Uterus (tissue), 2 donors: Measurements from ENCODE around the gene KRT71.

Source experiments
- POLR2A ChIP-seq, 2 donors: fragments of 450-650 bp; IDR thresholded peaks; one replicate each; pipeline ENCODE4 v1.6.1; 2016; ENCODE audit warnings: antibody characterized with exemption in 2 of 2, mild to moderate bottlenecking in 1 of 2, moderate library complexity in 1 of 2
- TF ChIP-seq, protein P1 (sequence below), 4 experiments: fragments of 200-600 bp in 2 of 4; fragments of 450-650 bp in 2 of 4; sonication (generic) in 2 of 4; IDR thresholded peaks; one replicate each; pipeline ENCODE4 v1.5.1; 2016 to 2019; ENCODE audit warnings: antibody characterized with exemption in 4 of 4, mild to moderate bottlenecking in 2 of 4, moderate library complexity in 1 of 4

DNA sequence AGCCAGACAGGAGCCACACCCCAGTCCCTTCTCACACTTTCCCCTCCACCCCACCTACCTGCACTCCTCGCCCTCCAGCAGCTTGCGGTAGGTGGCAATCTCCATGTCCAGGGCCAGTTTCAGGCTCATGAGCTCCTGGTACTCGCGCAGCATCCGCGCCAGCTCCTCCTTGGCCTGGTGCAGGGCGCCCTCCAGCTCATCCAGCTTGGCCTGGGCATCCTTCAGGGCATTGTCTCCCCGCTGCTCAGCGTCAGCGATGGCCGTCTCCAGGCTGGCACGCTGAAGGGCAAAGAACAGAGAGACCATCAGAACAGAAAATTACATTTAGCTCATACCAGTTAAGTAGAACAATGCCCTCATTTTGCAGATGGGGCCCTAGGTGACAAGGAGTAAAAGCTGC, 15.2 kb upstream of the KRT71 start:
- TF ChIP-seq, protein P1, sequence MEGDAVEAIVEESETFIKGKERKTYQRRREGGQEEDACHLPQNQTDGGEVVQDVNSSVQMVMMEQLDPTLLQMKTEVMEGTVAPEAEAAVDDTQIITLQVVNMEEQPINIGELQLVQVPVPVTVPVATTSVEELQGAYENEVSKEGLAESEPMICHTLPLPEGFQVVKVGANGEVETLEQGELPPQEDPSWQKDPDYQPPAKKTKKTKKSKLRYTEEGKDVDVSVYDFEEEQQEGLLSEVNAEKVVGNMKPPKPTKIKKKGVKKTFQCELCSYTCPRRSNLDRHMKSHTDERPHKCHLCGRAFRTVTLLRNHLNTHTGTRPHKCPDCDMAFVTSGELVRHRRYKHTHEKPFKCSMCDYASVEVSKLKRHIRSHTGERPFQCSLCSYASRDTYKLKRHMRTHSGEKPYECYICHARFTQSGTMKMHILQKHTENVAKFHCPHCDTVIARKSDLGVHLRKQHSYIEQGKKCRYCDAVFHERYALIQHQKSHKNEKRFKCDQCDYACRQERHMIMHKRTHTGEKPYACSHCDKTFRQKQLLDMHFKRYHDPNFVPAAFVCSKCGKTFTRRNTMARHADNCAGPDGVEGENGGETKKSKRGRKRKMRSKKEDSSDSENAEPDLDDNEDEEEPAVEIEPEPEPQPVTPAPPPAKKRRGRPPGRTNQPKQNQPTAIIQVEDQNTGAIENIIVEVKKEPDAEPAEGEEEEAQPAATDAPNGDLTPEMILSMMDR (IDR thresholded peaks at IDR 0.05), result no peak
- TF ChIP-seq POLR2A (IDR thresholded peaks at IDR 0.05), result no peak
